Nucleus accumbens (tissue), 56 donors: Measurements from ENCODE around the gene ZNF841.
"Not testable (repeated sequence)": the region's sequence is repeated elsewhere in the genome, so short reads cannot be mapped to it uniquely, and the experiment has no call there.

Source experiments
- DNase-seq, 56 donors: peaks; one replicate each; lab custom pipeline; 2025; lab: John Stamatoyannopoulos, UW

ZNF841 gene

GRCh38 chr19:52070496-52070895, 25.1 kb downstream of the ZNF841 start:
- DNase-seq: no peak

- no peak for DNase-seq
These were observed 25.9 kb downstream of the ZNF841 start for GRCh38 chr19:52069653-52070052.

GRCh38 chr19:52066258-52066863, 29.2 kb downstream of the ZNF841 start:
- DNase-seq: no peak

- DNase-seq: no peak
These were observed 30.2 kb downstream of the ZNF841 start for GRCh38 chr19:52065399-52065798.

GRCh38 chr19:52056480-52056879, 39.1 kb downstream of the ZNF841 start:
- not testable (repeated sequence) for DNase-seq

- not testable (repeated sequence) for DNase-seq
These were observed 43.8 kb downstream of the ZNF841 start for GRCh38 chr19:52051736-52052135.

- peak; percentile 39 to 96 (median 88) for DNase-seq
These were observed 46.7 kb downstream of the ZNF841 start, which contains the start of gene ZNF432 for GRCh38 chr19:52048555-52049501. ZNF432 (minus strand) TSS chr19:52048838; CDS start chr19:52046868, 1,970 bp downstream.

GRCh38 chr19:52039169-52039568, 56.4 kb downstream of the ZNF841 start:
- DNase-seq: no peak

GRCh38 chr19:52034051-52034728, 61.4 kb downstream of the ZNF841 start:
- no peak for DNase-seq

GRCh38 chr19:52028780-52029123, 66.8 kb downstream of the ZNF841 start:
- DNase-seq: peak in 1 of 56 donors; percentile 58

- peak in 55 of 56 donors; percentile 56 to 98 (median 85) for DNase-seq
These were observed 67.4 kb downstream of the ZNF841 start, which contains the start of gene ZNF614 for GRCh38 chr19:52028027-52028779. ZNF614 (minus strand) TSS chr19:52028379; CDS start chr19:52025745, 2,634 bp downstream.

GRCh38 chr19:52026255-52026990, 69.1 kb downstream of the ZNF841 start:
- not testable (repeated sequence) for DNase-seq

GRCh38 chr19:52024478-52024877, 71.1 kb downstream of the ZNF841 start:
- not testable (repeated sequence) for DNase-seq

- no peak for DNase-seq
These were observed 73.4 kb downstream of the ZNF841 start for GRCh38 chr19:52022193-52022592.

- no peak for DNase-seq
These were observed 75.1 kb downstream of the ZNF841 start for GRCh38 chr19:52020506-52020905.
